ENCODE results near the gene PRR11. TPM values are rescaled to one million over a fixed set of nuclear protein-coding genes. Genes with fewer than 3 reads are reported as not detected.

PRR11 gene
- total and polyA plus RNA-seq, 7 donors, result 0.36 to 11.0 (median 1.2) TPM; not detected in 1

- no peak for DNase-seq
- TF ChIP-seq EP300 (IDR thresholded peaks at IDR 0.05), result no peak
- no peak for TF ChIP-seq POLR2A (IDR thresholded peaks at IDR 0.05)
- no peak for TF ChIP-seq POLR2AphosphoS5 (IDR thresholded peaks at IDR 0.05)
- no peak for TF ChIP-seq CTCF (IDR thresholded peaks at IDR 0.05)
- Histone ChIP-seq H3K4me3 (no peak overlapping the region), H3K27me3 (no peaks in the 10 kb centered on the region), H3K36me3 (no peaks in the 10 kb centered on the region), H3K9me3 (no peaks in the 10 kb centered on the region), H3K27ac (no peak overlapping the region), H3K4me1 (no peaks in the 10 kb centered on the region)
- intact Hi-C loops (cut with DNase I), result no loop called here
- WGBS, 2 donors, result 91 to 92% methylated on average over 6 of the region's 6 CpGs
These were observed 88.5 kb downstream of the PRR11 start for GRCh38 chr17:59244081-59244480.

Small RNA genes within 50 kb of the gene (small RNA-seq; reads per million reads assigned to genes)
- gene MIR301A (19.0 to 38.6 (median 30.2) reads per million in 3 donors), gene MIR454 (6.0 to 16.2 (median 9.6) reads per million in 3 donors), gene RNU2-58P (0 reads per million in 3 donors)

Other genes starting within 250 kb of the PRR11 start
- gene TRIM37, start 48.9 kb upstream of the PRR11 start, total RNA-seq, result 10 to 100 TPM; 20.2 to 37.8 (median 25.7) TPM
- 10 to 100 TPM in 1 of 3 donors, 1 to 10 TPM in 2; 6.5 to 10.2 (median 7.2) TPM for gene TRIM37, start 48.9 kb upstream of the PRR11 start, polyA plus RNA-seq
- 10 to 100 TPM; 30.3 to 49.6 (median 42.1) TPM for gene SKA2, start 560 bp upstream of the PRR11 start, total RNA-seq
- 10 to 100 TPM; 19.2 to 41.4 (median 39.0) TPM for gene SKA2, start 560 bp upstream of the PRR11 start, polyA plus RNA-seq
- gene SMG8, start 54.3 kb downstream of the PRR11 start, total RNA-seq, result 10 to 100 TPM in 3 of 4 donors, 1 to 10 TPM in 1; 6.9 to 15.3 (median 10.7) TPM
- 1 to 10 TPM; 2.3 to 5.4 (median 3.6) TPM for gene SMG8, start 54.3 kb downstream of the PRR11 start, polyA plus RNA-seq
- 1 to 10 TPM; 2.5 to 4.3 (median 3.2) TPM for gene GDPD1, start 64.8 kb downstream of the PRR11 start, total RNA-seq
- gene GDPD1, start 64.8 kb downstream of the PRR11 start, polyA plus RNA-seq, result 1 to 10 TPM in 2 of 3 donors, under 1 TPM in 1; 0.60 to 2.1 (median 1.9) TPM
- gene YPEL2, start 175.9 kb downstream of the PRR11 start, total RNA-seq, result 10 to 100 TPM; 25.8 to 35.7 (median 33.5) TPM
- 10 to 100 TPM; 10.2 to 19.2 (median 15.1) TPM for gene YPEL2, start 175.9 kb downstream of the PRR11 start, polyA plus RNA-seq